ENCODE measurements around the gene SLC4A8.
"Not testable (repeated sequence)": the region's sequence is repeated elsewhere in the genome, so short reads cannot be mapped to it uniquely, and the experiment has no call there.

The SLC4A8 gene

DNA sequence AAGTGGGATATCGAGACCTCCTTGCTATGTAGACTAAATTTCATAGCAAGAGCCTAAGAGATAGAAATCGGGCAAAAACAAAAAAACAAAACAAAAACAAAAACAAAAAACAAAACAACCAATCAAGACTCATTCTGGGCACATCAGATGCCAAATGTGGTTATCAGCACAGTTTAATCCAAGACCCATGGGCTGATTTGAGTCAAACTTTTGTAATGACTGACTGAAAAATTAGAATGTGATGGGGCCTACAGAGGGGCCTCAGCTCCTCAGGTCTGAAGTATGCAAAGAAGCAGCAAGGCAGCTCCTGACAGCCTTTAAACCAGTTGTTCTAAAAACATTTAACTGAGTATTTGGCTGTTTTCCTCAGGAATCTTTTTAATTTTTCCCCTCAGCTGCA is 49.3 kb downstream of the SLC4A8 start:
- Mint-ChIP-seq H3K36me3 (peaks cover 5% of the 10 kb centered on the region), H3K4me3 (no peak overlapping the region), H3K9me3 (no peaks in the 10 kb centered on the region), H3K4me1 (no peaks in the 10 kb centered on the region), H3K27ac (no peak overlapping the region), H3K27me3 (no peaks in the 10 kb centered on the region)

DNA sequence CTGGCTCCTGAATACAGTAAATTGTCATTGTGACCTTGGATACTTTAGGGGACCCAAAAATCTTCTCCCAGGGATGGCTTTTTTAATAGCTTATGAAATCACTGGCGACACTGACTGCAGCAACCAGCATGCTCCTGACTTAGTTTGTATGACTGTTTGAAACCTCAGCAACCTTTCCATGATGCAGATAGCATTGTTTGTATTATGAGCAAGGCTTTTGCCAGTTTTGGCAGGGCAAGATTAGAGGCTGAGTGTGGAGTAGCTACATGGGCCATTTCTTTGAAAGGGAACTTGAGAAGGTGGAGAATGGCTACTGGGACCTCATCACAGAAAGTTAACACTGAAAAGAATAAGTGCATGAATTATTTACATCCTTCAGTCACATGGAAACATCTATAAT is 50.9 kb downstream of the SLC4A8 start:
- H3K27ac Mint-ChIP-seq = no peak overlapping the region
- H3K9me3 Mint-ChIP-seq = no peaks in the 10 kb centered on the region
- peaks cover 4% of the 10 kb centered on the region for H3K4me1 Mint-ChIP-seq
- H3K27me3 Mint-ChIP-seq = no peaks in the 10 kb centered on the region
- no peak overlapping the region for H3K4me3 Mint-ChIP-seq
- H3K36me3 Mint-ChIP-seq = peaks cover 5% of the 10 kb centered on the region

DNA sequence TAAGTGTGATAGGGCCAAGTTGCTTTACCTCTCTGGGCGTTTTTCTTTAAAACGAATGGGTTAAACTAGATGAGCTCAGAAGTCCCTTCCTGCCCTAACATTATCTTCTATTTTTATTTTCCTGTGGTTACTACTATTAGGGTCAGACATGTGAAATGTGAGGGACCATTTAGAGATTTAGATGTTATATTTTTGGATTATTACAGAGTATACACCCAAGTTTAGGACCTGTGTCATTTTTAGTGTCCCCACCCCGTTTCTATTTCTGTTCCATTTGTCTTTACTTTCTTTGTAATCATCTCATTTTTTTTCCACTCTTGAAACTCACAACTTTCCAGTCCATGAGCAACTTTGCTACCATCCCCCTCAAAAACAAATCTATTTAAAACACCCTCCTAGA is 56.3 kb downstream of the SLC4A8 start:
- no peak overlapping the region for H3K4me3 Mint-ChIP-seq
- no peaks in the 10 kb centered on the region for H3K9me3 Mint-ChIP-seq
- peaks cover 42% of the 10 kb centered on the region for H3K4me1 Mint-ChIP-seq
- peak overlapping the region; percentile 9 for H3K27ac Mint-ChIP-seq
- H3K36me3 Mint-ChIP-seq = no peaks in the 10 kb centered on the region
- H3K27me3 Mint-ChIP-seq = no peaks in the 10 kb centered on the region

DNA sequence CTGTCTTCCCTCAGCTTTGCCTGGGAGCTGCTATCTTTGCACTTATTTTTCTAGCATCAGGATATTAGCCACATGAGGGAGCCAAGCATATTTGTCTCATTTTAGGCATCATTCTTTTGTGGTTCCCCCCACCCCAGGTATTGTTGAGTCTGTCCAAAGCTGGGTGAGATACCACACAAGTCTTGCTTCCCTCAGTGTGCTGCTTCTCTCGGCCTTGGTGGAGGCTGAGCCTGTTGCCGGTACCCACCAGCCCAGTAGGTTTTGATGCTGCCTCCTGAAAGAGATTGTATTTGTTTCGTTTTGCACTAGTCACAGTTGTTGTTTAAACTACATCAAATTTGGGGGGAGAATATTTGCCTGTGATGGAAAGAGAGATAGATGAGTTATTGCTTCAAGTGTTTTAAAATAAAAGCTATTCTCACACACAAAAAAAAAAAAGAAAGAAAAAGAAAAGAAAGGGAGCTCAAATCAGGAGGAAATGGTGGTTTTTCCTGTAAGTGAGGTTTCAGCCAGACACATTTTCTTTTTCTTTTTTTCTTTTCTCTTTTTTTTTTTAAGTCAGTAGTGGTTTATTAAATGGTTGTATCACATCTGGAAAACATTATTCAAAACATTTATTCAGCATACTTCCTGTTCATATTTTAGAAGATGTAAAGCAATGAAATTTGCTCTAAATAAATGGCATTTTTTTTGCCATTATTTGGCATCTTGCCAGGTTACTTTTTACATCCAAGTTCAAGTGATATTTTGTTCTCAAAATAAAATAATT is 58.5 kb downstream of the SLC4A8 start:
- no peaks in the 10 kb centered on the region for H3K27me3 Mint-ChIP-seq
- peak overlapping the region; percentile 81 for H3K4me3 Mint-ChIP-seq
- no peaks in the 10 kb centered on the region for H3K36me3 Mint-ChIP-seq
- no peaks in the 10 kb centered on the region for H3K9me3 Mint-ChIP-seq
- peaks cover 42% of the 10 kb centered on the region for H3K4me1 Mint-ChIP-seq
- H3K27ac Mint-ChIP-seq = peak overlapping the region; percentile 97

DNA sequence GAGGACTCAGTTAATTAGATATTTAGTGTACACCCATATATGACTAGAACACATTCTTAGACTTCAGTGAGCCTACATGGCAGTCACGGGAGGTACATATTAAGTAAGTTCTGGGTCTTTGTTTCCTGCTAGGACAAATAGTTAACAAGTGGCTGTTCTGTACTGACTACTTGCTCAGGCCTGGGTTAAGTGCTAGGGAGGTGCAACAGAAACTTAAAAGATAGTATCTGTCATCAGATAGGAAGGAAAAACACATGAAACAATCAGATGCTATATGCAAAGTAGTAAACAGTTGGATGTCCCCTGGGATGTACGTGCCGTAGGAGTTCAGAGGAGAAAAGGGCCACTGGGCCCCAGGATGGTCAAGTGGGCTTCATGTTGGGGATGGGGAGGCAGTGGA is 59.5 kb downstream of the SLC4A8 start:
- H3K9me3 Mint-ChIP-seq = no peaks in the 10 kb centered on the region
- H3K27ac Mint-ChIP-seq = peak overlapping the region; percentile 2
- H3K27me3 Mint-ChIP-seq = no peaks in the 10 kb centered on the region
- no peaks in the 10 kb centered on the region for H3K36me3 Mint-ChIP-seq
- peak overlapping the region; percentile 9 for H3K4me3 Mint-ChIP-seq
- H3K4me1 Mint-ChIP-seq = peaks cover 42% of the 10 kb centered on the region

DNA sequence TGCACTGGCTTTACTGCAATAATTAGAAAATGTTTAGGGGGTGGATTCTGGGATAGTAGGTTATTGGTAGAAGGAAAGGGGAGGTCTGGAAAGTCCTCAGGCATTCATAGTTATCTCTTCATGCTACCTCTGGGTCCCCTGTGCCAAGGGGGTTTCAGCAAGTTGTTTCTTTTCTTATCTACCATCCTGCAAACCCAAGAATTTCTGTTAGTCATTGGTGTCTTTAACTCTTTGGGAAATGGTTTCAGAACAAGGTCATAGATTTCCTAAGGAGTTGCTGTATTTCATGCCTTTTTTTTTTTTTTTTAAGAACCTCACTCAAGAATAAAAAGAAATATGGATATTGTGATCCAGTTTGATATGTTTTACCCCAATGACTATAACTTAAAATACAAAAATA is 63.6 kb downstream of the SLC4A8 start:
- H3K36me3 Mint-ChIP-seq = no peaks in the 10 kb centered on the region
- no peaks in the 10 kb centered on the region for H3K9me3 Mint-ChIP-seq
- H3K4me1 Mint-ChIP-seq = peaks cover 20% of the 10 kb centered on the region
- H3K27me3 Mint-ChIP-seq = no peaks in the 10 kb centered on the region
- H3K27ac Mint-ChIP-seq = no peak overlapping the region
- no peak overlapping the region for H3K4me3 Mint-ChIP-seq

DNA sequence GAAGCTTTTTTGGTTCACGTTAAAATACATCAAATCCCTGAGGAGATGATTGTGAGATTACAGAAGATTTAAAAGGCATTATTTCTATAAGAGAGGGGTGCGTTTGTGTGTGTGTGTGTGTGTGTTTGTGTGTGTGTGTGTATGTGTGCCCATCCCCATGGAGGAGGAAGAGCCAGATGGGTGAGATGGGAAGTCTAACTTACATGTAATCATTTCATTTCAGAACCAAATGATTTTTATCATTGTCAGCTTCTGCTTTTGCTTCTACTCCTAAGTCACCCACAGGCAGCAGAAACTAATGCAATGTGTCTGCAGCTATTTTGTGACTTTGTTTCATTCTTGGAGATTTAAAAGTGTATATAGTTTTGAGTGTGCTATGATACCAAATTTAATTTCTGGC is 68.7 kb downstream of the SLC4A8 start:
- Mint-ChIP-seq H3K4me1 (no peaks in the 10 kb centered on the region), H3K4me3 (no peak overlapping the region), H3K9me3 (no peaks in the 10 kb centered on the region), H3K27me3 (no peaks in the 10 kb centered on the region), H3K27ac (no peak overlapping the region), H3K36me3 (no peaks in the 10 kb centered on the region)

DNA sequence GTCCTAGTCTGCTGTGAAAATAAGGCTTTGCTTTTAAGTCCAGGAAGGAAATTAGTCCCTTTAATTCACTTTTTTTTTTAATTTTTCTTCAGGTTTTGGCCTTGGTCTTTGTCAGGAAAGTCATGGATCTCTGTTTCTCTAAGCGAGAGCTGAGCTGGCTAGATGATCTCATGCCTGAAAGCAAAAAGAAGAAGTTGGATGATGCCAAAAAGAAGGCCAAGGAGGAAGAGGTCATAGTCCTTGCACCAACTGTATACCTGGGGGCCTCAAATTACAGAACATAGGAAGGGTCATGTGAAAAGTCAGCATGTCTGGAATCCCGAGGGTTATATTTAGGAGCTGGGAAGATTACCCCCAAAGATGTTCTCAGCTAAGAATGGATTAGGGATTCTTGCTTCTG is 72.3 kb downstream of the SLC4A8 start:
- Mint-ChIP-seq H3K4me1 (no peaks in the 10 kb centered on the region), H3K9me3 (no peaks in the 10 kb centered on the region), H3K36me3 (no peaks in the 10 kb centered on the region), H3K4me3 (no peak overlapping the region), H3K27me3 (no peaks in the 10 kb centered on the region), H3K27ac (no peak overlapping the region)

DNA sequence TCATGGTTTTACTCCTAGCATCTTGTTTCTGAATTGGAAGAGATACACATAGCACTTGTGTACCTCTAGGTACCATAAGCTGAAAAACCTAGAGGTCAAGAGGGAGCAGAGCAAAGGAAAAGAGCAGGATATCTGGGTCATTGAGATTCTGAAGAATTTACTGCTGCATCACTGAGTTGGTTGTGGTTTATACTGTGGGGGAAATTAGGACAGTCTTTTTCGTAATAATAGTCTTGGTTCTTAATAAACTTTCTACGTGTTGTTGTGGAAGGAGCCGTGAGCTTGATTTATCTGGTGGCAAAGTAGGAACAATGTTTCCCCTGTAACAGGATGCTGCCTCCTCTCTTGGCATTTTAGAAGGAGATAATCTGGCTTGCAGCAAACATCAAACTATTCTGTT is 80.2 kb downstream of the SLC4A8 start:
- Mint-ChIP-seq H3K27me3 (no peaks in the 10 kb centered on the region), H3K36me3 (no peaks in the 10 kb centered on the region)

DNA sequence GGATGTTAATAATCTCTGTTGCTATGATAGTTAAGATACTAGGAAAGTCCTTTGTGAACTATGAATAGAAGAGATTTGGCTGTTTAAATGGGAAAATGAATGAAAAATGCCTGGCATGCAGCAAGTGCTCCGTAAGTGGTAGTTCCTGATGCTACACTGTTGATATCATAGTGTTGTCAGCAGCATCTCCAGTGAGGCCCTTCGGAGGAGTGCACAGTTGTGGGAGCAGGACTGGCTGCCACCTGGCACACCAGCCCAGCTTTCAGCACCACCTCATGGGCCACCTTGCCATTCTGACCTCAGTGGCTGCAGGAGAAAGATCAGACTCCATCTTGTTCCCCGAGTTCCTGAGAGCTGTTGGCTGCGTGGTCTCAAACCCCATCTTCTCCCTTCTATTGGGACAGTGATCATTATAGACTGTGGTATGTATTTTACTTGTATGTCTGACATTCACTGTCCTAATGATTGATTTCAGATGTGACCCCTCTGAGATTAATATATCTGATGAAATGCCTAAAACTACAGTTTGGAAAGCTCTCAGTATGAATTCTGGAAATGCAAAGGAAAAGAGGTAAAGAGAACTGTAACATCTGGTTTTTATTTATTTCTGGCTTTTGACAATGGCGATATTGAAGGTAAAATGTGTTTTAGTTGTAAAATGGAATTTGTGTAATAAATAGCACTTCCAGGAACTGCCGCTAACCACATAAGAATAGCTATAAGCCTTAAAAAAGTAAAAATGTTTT is 80.9 kb downstream of the SLC4A8 start:
- no peaks in the 10 kb centered on the region for H3K9me3 Mint-ChIP-seq
- no peak overlapping the region for H3K27ac Mint-ChIP-seq
- no peak overlapping the region for H3K4me3 Mint-ChIP-seq
- no peaks in the 10 kb centered on the region for H3K27me3 Mint-ChIP-seq
- H3K4me1 Mint-ChIP-seq = no peaks in the 10 kb centered on the region
- no peaks in the 10 kb centered on the region for H3K36me3 Mint-ChIP-seq

More for the DNA sequence above, 80.2 kb downstream of the SLC4A8 start:
- Mint-ChIP-seq H3K4me1 (no peaks in the 10 kb centered on the region), H3K27ac (no peak overlapping the region), H3K9me3 (no peaks in the 10 kb centered on the region), H3K4me3 (no peak overlapping the region)

DNA sequence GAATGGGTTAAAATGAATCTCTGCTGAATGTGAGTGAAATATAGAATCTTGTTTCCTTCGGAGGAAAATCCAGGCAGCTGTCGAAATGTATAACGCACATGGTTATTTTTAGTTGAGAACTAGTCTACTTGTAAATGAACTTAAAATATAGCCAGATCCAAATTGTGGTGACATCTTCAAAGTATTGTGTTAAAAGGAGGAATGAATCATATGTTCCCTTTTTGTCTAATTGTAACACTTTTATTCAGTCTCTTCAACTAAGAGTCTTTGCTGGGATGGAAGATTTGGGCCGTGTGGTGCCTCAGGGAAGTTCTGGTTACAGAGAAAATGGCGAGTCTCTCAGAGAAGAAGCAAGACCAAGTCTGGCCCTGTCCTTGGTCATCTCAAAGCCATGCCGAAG is 82.5 kb downstream of the SLC4A8 start:
- no peaks in the 10 kb centered on the region for H3K36me3 Mint-ChIP-seq

DNA sequence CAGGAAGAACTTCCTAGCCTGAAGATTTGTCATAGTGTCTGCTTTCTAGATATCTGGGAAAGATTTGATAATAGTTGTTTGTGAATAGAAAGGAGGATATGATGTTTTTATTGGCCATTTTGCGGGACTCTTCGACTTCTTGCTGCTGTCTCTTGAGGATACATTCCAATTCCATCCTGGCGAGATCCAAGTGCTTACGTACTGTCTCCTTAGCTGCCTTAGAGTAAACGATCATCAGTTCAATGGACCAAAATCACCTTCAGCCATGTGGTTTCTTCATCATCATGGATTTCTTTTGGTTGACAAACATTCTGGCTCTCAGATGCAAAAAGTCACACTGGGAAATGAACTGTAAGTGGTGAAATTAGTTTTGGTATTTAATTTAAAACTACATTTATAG is 83.7 kb downstream of the SLC4A8 start:
- H3K36me3 Mint-ChIP-seq = no peaks in the 10 kb centered on the region
- H3K4me3 Mint-ChIP-seq = no peak overlapping the region
- no peaks in the 10 kb centered on the region for H3K9me3 Mint-ChIP-seq
- H3K4me1 Mint-ChIP-seq = no peaks in the 10 kb centered on the region
- no peaks in the 10 kb centered on the region for H3K27me3 Mint-ChIP-seq
- H3K27ac Mint-ChIP-seq = no peak overlapping the region

More for the DNA sequence above, 82.5 kb downstream of the SLC4A8 start:
- Mint-ChIP-seq H3K27me3 (no peaks in the 10 kb centered on the region), H3K4me1 (no peaks in the 10 kb centered on the region), H3K4me3 (no peak overlapping the region), H3K9me3 (no peaks in the 10 kb centered on the region), H3K27ac (no peak overlapping the region)

DNA sequence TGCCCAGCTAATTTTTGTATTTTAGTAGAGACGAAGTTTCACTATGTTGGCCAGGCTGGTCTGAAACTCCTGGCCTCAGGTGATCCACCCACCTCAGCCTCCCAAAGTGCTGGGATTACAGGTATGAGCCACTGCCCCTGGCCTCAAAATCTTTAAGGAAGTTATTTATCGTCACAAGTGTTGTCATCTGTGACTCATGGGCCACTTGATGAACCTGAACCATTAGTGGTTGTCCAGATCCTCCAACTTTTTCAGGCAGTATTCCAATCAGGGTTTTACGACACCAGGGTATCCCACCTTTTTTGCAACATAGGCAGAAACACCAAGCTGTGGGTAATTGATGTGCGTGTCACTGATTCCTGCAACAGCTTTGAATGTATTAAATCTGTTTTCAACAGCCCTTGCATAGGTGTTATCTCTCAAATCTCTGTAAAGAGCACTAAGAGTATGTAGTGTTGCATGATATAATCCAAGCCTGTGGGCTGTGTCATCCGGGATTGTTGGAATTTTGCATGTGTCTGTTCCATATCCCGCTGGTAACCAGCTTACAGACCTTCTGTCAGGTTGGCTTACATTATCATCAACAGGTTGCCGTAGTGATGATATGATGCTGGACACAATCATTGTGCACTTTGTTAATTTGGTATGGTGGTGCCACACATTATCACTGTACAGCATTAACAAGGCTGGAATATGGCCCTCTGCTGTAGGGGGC is 87.1 kb downstream of the SLC4A8 start:
- H3K27me3 Mint-ChIP-seq = no peaks in the 10 kb centered on the region
- H3K27ac Mint-ChIP-seq = no peak overlapping the region

DNA sequence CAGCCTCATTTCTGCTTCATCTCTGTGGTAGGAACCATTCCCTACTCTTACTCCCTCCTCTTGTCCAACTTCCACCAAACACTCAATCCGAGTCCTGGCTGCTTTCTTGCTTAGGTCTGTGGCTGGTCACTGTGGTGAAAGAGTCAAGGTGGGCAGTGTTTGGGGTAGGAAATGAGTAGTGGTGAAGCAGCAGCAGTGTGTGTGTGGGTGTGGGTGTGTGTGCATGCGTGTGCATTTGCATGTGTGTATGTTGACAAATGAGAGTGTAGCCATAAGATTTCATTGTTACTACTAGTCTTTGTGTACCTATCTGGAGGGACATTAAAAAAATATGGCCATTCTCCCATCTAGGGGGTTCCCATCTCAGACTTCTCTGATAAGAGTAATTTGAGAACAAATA is 87.8 kb downstream of the SLC4A8 start:
- H3K27me3 Mint-ChIP-seq = no peaks in the 10 kb centered on the region

More for the DNA sequence above, 87.1 kb downstream of the SLC4A8 start:
- Mint-ChIP-seq H3K36me3 (no peaks in the 10 kb centered on the region), H3K4me3 (no peak overlapping the region), H3K9me3 (no peaks in the 10 kb centered on the region), H3K4me1 (no peaks in the 10 kb centered on the region)

DNA sequence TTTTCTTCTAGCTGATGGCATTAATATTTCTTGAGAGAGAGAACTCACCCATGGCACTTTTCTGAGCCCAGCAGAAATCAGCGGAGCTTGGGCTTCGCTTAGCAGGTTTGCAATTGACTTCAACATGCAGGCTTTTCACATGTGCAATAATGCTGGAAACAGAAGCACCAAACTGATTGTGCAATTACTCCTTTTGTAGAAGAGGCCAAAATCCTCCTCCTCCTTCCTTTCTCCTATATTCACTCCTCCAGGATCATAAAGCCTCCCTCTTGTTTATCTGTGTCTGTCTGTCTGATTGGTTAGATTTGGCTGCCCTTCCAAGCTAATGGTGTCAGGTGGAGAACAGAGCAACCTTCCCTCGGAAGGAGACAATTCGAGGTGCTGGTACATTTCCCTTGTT is 90.4 kb downstream of the SLC4A8 start:
- not testable (repeated sequence) for H3K36me3 Mint-ChIP-seq, H3K27ac Mint-ChIP-seq

More for the DNA sequence above, 87.8 kb downstream of the SLC4A8 start:
- no peak overlapping the region for H3K4me3 Mint-ChIP-seq
- no peaks in the 10 kb centered on the region for H3K4me1 Mint-ChIP-seq
- H3K27ac Mint-ChIP-seq = no peak overlapping the region
- H3K36me3 Mint-ChIP-seq = no peaks in the 10 kb centered on the region
- H3K9me3 Mint-ChIP-seq = no peaks in the 10 kb centered on the region

DNA sequence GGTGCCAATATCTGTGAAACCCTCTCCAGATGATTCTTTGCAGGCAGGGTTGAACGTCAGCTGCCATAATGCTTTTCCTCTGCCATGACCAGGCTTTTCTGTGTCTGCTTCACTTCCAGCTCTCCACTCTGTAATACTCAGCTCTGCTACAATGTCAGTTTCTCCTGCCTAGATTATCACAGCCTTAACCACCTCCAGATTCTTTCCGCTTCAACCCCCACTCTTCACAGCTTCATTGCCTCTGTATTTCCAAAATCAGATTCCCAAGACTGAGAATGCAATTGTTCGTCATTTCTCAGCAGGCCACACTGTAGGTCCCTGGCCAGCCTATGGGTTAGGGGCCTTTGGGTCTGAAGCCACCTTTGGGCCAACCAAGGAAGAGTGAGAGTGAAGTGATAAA is 92.7 kb downstream of the SLC4A8 start:
- Mint-ChIP-seq H3K4me1 (no peaks in the 10 kb centered on the region), H3K4me3 (no peak overlapping the region), H3K36me3 (no peaks in the 10 kb centered on the region), H3K9me3 (no peaks in the 10 kb centered on the region), H3K27ac (no peak overlapping the region), H3K27me3 (no peaks in the 10 kb centered on the region)

More for the DNA sequence above, 90.4 kb downstream of the SLC4A8 start:
- H3K9me3 Mint-ChIP-seq, H3K4me3 Mint-ChIP-seq, H3K4me1 Mint-ChIP-seq, H3K27me3 Mint-ChIP-seq: not testable (repeated sequence)

Measured in activated naive CD4-positive, alpha-beta T cell treated with anti-CD3 and anti-CD28 coated beads, Interleukin-2, amount 50 U/mL, for 24 hours (primary cell).